ENCODE measurements around the gene ZNF331.
"Not testable (repeated sequence)": the region's sequence is repeated elsewhere in the genome, so short reads cannot be mapped to it uniquely, and the experiment has no call there.

Gene ZNF331

GRCh38 chr19:53509443-53509842, 28.5 kb upstream of the ZNF331 start:
- H3K27ac ChIP-seq (ENCODE audit: low read length), result no peak overlapping the region
- H3K4me3 ChIP-seq (ENCODE audit: low read length in 2 of 2), result no peak overlapping the region
- H3K27me3 ChIP-seq (ENCODE audit: control insufficient read depth in 1 of 2, insufficient read depth in 2 of 2, low read length in 2 of 2), result peaks cover 3 to 17% of the 10 kb centered on the region in 2 donors
- no peaks in the 10 kb centered on the region for H3K36me3 ChIP-seq (ENCODE audit: control insufficient read depth in 2 of 2, insufficient read depth in 2 of 2, low read length in 2 of 2)
- H3K4me1 ChIP-seq (ENCODE audit: control insufficient read depth, insufficient read depth, low read length), result peaks cover 3% of the 10 kb centered on the region
- H3K9ac ChIP-seq (ENCODE audit: low read length in 2 of 2), result no peak overlapping the region
- no peaks in the 10 kb centered on the region for H3K9me3 ChIP-seq (ENCODE audit: control insufficient read depth in 2 of 2, low read length in 2 of 2)

- no peaks in the 10 kb centered on the region for H3K36me3 ChIP-seq (ENCODE audit: control insufficient read depth in 2 of 2, insufficient read depth in 2 of 2, low read length in 2 of 2)
- H3K9ac ChIP-seq (ENCODE audit: low read length in 2 of 2), result no peak overlapping the region
- no peak overlapping the region for H3K27ac ChIP-seq (ENCODE audit: low read length)
- peaks cover 3 to 17% of the 10 kb centered on the region in 2 donors for H3K27me3 ChIP-seq (ENCODE audit: control insufficient read depth in 1 of 2, insufficient read depth in 2 of 2, low read length in 2 of 2)
- H3K9me3 ChIP-seq (ENCODE audit: control insufficient read depth in 2 of 2, low read length in 2 of 2), result no peaks in the 10 kb centered on the region
- H3K4me1 ChIP-seq (ENCODE audit: control insufficient read depth, insufficient read depth, low read length), result no peaks in the 10 kb centered on the region
- no peak overlapping the region for H3K4me3 ChIP-seq (ENCODE audit: low read length in 2 of 2)
These were observed 28.1 kb upstream of the ZNF331 start for GRCh38 chr19:53509845-53510244.

GRCh38 chr19:53511357-53511756, 26.6 kb upstream of the ZNF331 start:
- H3K27ac ChIP-seq (ENCODE audit: low read length), result no peak overlapping the region
- no peaks in the 10 kb centered on the region for H3K36me3 ChIP-seq (ENCODE audit: control insufficient read depth in 2 of 2, insufficient read depth in 2 of 2, low read length in 2 of 2)
- H3K9ac ChIP-seq (ENCODE audit: low read length in 2 of 2), result no peak overlapping the region
- H3K4me3 ChIP-seq (ENCODE audit: low read length in 2 of 2), result no peak overlapping the region
- peaks cover 3 to 17% of the 10 kb centered on the region in 2 donors for H3K27me3 ChIP-seq (ENCODE audit: control insufficient read depth in 1 of 2, insufficient read depth in 2 of 2, low read length in 2 of 2)
- no peaks in the 10 kb centered on the region for H3K4me1 ChIP-seq (ENCODE audit: control insufficient read depth, insufficient read depth, low read length)
- no peaks in the 10 kb centered on the region for H3K9me3 ChIP-seq (ENCODE audit: control insufficient read depth in 2 of 2, low read length in 2 of 2)

GRCh38 chr19:53511933-53512374, 26.0 kb upstream of the ZNF331 start:
- H3K36me3 ChIP-seq (ENCODE audit: control insufficient read depth in 2 of 2, insufficient read depth in 2 of 2, low read length in 2 of 2), result no peaks in the 10 kb centered on the region
- H3K27me3 ChIP-seq (ENCODE audit: control insufficient read depth in 1 of 2, insufficient read depth in 2 of 2, low read length in 2 of 2), result peaks cover 3 to 14% of the 10 kb centered on the region in 2 donors
- no peaks in the 10 kb centered on the region for H3K9me3 ChIP-seq (ENCODE audit: control insufficient read depth in 2 of 2, low read length in 2 of 2)
- H3K9ac ChIP-seq (ENCODE audit: low read length in 2 of 2), result no peak overlapping the region
- no peak overlapping the region for H3K27ac ChIP-seq (ENCODE audit: low read length)
- no peak overlapping the region for H3K4me3 ChIP-seq (ENCODE audit: low read length in 2 of 2)
- no peaks in the 10 kb centered on the region for H3K4me1 ChIP-seq (ENCODE audit: control insufficient read depth, insufficient read depth, low read length)

GRCh38 chr19:53515047-53515446, 22.9 kb upstream of the ZNF331 start:
- not testable (repeated sequence) for H3K4me3 ChIP-seq (ENCODE audit: low read length in 2 of 2); H3K9ac ChIP-seq (ENCODE audit: low read length in 2 of 2); H3K4me1 ChIP-seq (ENCODE audit: control insufficient read depth, insufficient read depth, low read length); H3K27me3 ChIP-seq (ENCODE audit: control insufficient read depth in 1 of 2, insufficient read depth in 2 of 2, low read length in 2 of 2); H3K36me3 ChIP-seq (ENCODE audit: control insufficient read depth in 2 of 2, insufficient read depth in 2 of 2, low read length in 2 of 2); H3K27ac ChIP-seq (ENCODE audit: low read length); H3K9me3 ChIP-seq (ENCODE audit: control insufficient read depth in 2 of 2, low read length in 2 of 2)

GRCh38 chr19:53517114-53517741, 20.7 kb upstream of the ZNF331 start:
- Histone ChIP-seq H3K9ac (ENCODE audit: low read length in 2 of 2) (no peak overlapping the region), H3K27me3 (ENCODE audit: control insufficient read depth in 1 of 2, insufficient read depth in 2 of 2, low read length in 2 of 2) (no peaks in the 10 kb centered on the region), H3K4me3 (ENCODE audit: low read length in 2 of 2) (no peak overlapping the region), H3K4me1 (ENCODE audit: control insufficient read depth, insufficient read depth, low read length) (peaks cover 13% of the 10 kb centered on the region), H3K27ac (ENCODE audit: low read length) (no peak overlapping the region), H3K9me3 (ENCODE audit: control insufficient read depth in 2 of 2, low read length in 2 of 2) (no peaks in the 10 kb centered on the region), H3K36me3 (ENCODE audit: control insufficient read depth in 2 of 2, insufficient read depth in 2 of 2, low read length in 2 of 2) (no peaks in the 10 kb centered on the region)

- H3K36me3 ChIP-seq (ENCODE audit: control insufficient read depth in 2 of 2, insufficient read depth in 2 of 2, low read length in 2 of 2), result no peaks in the 10 kb centered on the region
- no peak overlapping the region for H3K27ac ChIP-seq (ENCODE audit: low read length)
- no peaks in the 10 kb centered on the region for H3K27me3 ChIP-seq (ENCODE audit: control insufficient read depth in 1 of 2, insufficient read depth in 2 of 2, low read length in 2 of 2)
- no peak overlapping the region for H3K4me3 ChIP-seq (ENCODE audit: low read length in 2 of 2)
- H3K9me3 ChIP-seq (ENCODE audit: control insufficient read depth in 2 of 2, low read length in 2 of 2), result no peaks in the 10 kb centered on the region
- no peak overlapping the region for H3K9ac ChIP-seq (ENCODE audit: low read length in 2 of 2)
- peaks cover 13% of the 10 kb centered on the region for H3K4me1 ChIP-seq (ENCODE audit: control insufficient read depth, insufficient read depth, low read length)
These were observed 19.8 kb upstream of the ZNF331 start for GRCh38 chr19:53518121-53518520.

- no peaks in the 10 kb centered on the region for H3K27me3 ChIP-seq (ENCODE audit: control insufficient read depth in 1 of 2, insufficient read depth in 2 of 2, low read length in 2 of 2)
- no peaks in the 10 kb centered on the region for H3K9me3 ChIP-seq (ENCODE audit: control insufficient read depth in 2 of 2, low read length in 2 of 2)
- H3K36me3 ChIP-seq (ENCODE audit: control insufficient read depth in 2 of 2, insufficient read depth in 2 of 2, low read length in 2 of 2), result no peaks in the 10 kb centered on the region
- H3K27ac ChIP-seq (ENCODE audit: low read length), result no peak overlapping the region
- H3K4me1 ChIP-seq (ENCODE audit: control insufficient read depth, insufficient read depth, low read length), result peaks cover 13% of the 10 kb centered on the region
- no peak overlapping the region for H3K9ac ChIP-seq (ENCODE audit: low read length in 2 of 2)
- no peak overlapping the region for H3K4me3 ChIP-seq (ENCODE audit: low read length in 2 of 2)
These were observed 19.2 kb upstream of the ZNF331 start for GRCh38 chr19:53518716-53519115.

- peaks cover 13% of the 10 kb centered on the region for H3K4me1 ChIP-seq (ENCODE audit: control insufficient read depth, insufficient read depth, low read length)
- H3K27me3 ChIP-seq (ENCODE audit: control insufficient read depth in 1 of 2, insufficient read depth in 2 of 2, low read length in 2 of 2), result no peaks in the 10 kb centered on the region
- no peaks in the 10 kb centered on the region for H3K36me3 ChIP-seq (ENCODE audit: control insufficient read depth in 2 of 2, insufficient read depth in 2 of 2, low read length in 2 of 2)
- no peak overlapping the region for H3K27ac ChIP-seq (ENCODE audit: low read length)
- H3K9me3 ChIP-seq (ENCODE audit: control insufficient read depth in 2 of 2, low read length in 2 of 2), result no peaks in the 10 kb centered on the region
- H3K9ac ChIP-seq (ENCODE audit: low read length in 2 of 2), result no peak overlapping the region
- H3K4me3 ChIP-seq (ENCODE audit: low read length in 2 of 2), result no peak overlapping the region
These were observed 18.5 kb upstream of the ZNF331 start for GRCh38 chr19:53519446-53519845.

- no peaks in the 10 kb centered on the region for H3K9me3 ChIP-seq (ENCODE audit: control insufficient read depth in 2 of 2, low read length in 2 of 2)
- H3K4me1 ChIP-seq (ENCODE audit: control insufficient read depth, insufficient read depth, low read length), result peaks cover 13% of the 10 kb centered on the region
- H3K4me3 ChIP-seq (ENCODE audit: low read length in 2 of 2), result peak overlapping the region; percentile 80 to 84
- no peaks in the 10 kb centered on the region for H3K36me3 ChIP-seq (ENCODE audit: control insufficient read depth in 2 of 2, insufficient read depth in 2 of 2, low read length in 2 of 2)
- H3K27ac ChIP-seq (ENCODE audit: low read length), result peak overlapping the region; percentile 92
- no peaks in the 10 kb centered on the region for H3K27me3 ChIP-seq (ENCODE audit: control insufficient read depth in 1 of 2, insufficient read depth in 2 of 2, low read length in 2 of 2)
- H3K9ac ChIP-seq (ENCODE audit: low read length in 2 of 2), result peak overlapping the region in 1 of 2 donors; percentile 60
These were observed 17.8 kb upstream of the ZNF331 start for GRCh38 chr19:53520163-53520546.

- H3K27ac ChIP-seq (ENCODE audit: low read length), result peak overlapping the region; percentile 92
- peaks cover 13% of the 10 kb centered on the region for H3K4me1 ChIP-seq (ENCODE audit: control insufficient read depth, insufficient read depth, low read length)
- peak overlapping the region; percentile 80 to 84 for H3K4me3 ChIP-seq (ENCODE audit: low read length in 2 of 2)
- H3K27me3 ChIP-seq (ENCODE audit: control insufficient read depth in 1 of 2, insufficient read depth in 2 of 2, low read length in 2 of 2), result no peaks in the 10 kb centered on the region
- no peaks in the 10 kb centered on the region for H3K36me3 ChIP-seq (ENCODE audit: control insufficient read depth in 2 of 2, insufficient read depth in 2 of 2, low read length in 2 of 2)
- H3K9me3 ChIP-seq (ENCODE audit: control insufficient read depth in 2 of 2, low read length in 2 of 2), result no peaks in the 10 kb centered on the region
- H3K9ac ChIP-seq (ENCODE audit: low read length in 2 of 2), result peak overlapping the region; percentile 60
These were observed 17.2 kb upstream of the ZNF331 start for GRCh38 chr19:53520547-53521372.

Measured in stomach smooth muscle (tissue), 2 donors.